Right atrium auricular region (tissue), 2 donors: ENCODE measurements around the gene ZNF554. TPM values are rescaled to one million over a fixed set of nuclear protein-coding genes. Genes with fewer than 3 reads are reported as not detected.

Experiments used
- DNase-seq: peaks from one replicate; pipeline ENCODE4 v3.0.0-alpha.2; 2019; ENCODE audit warnings: low spot score
- H3K27ac ChIP-seq, 2 donors: fragments of 200-600 bp; sonication (generic); 1 replicate in 1 of 2; 2 replicates in 1 of 2; pipeline ENCODE4 v1.5.1; 2016 to 2019
- H3K27me3 ChIP-seq, 2 donors: fragments of 200-600 bp; sonication (generic); one replicate each; pipeline versions ENCODE4 v1.5.1 to v1.6.0; 2017 to 2019
- H3K36me3 ChIP-seq: fragments of 200-600 bp; sonication (generic); one replicate; pipeline ENCODE4 v1.5.1; 2016
- H3K4me1 ChIP-seq, 2 donors: fragments of 200-600 bp; sonication (generic); one replicate each; pipeline versions ENCODE4 v1.5.1 to v1.6.0; 2017 to 2019
- H3K4me3 ChIP-seq, 2 donors: fragments of 200-600 bp; sonication (generic); 1 replicate in 1 of 2; 2 replicates in 1 of 2; pipeline ENCODE4 v1.5.1; 2017 to 2019; ENCODE audit warnings: mild to moderate bottlenecking in 1 of 2, moderate library complexity in 1 of 2
- H3K9me3 ChIP-seq, 2 donors: fragments of 200-600 bp; sonication (generic); one replicate each; pipeline ENCODE4 v1.5.1; 2019
- total RNA-seq, 2 donors: library from RNA; depleted of rRNA; stranded (reverse); fragments of >200 nt; gene quantifications; one replicate each; pipeline ENCODE4 v1.1.0, GENCODE V29; 2016
- TF ChIP-seq, protein P1 (sequence below), 2 donors: fragments of 200-600 bp; sonication (generic); IDR thresholded peaks; one replicate each; pipeline ENCODE4 v1.5.1; 2019; ENCODE audit warnings: antibody characterized with exemption in 2 of 2

ZNF554 gene
- total RNA-seq, 2 donors from 2014 or later: 3.5 to 6.0 TPM

DNA sequence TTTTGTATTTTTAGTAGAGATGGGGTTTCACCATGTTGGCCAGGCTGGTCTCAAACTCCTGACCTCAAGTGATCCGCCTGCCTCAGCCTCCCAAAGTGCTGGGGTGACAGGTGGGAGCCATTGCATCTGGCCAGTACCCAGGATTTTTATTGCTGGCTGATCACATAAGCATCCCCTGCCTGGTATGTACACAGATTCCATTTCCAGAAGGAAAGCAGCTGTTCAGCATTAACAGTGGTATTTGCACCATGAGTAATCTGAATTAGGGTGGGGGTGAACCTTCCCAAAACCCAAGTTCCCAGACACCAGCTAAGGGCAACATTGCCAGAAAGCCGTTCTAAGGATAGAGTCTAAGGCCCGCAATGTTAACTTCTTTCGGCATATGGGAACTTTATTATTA, 28.9 kb downstream of the ZNF554 start:
- Histone ChIP-seq H3K4me1 (peaks cover 0 to 9% of the 10 kb centered on the region in 2 donors), H3K36me3 (peaks cover 40% of the 10 kb centered on the region), H3K9me3 (peaks cover 22 to 57% of the 10 kb centered on the region in 2 donors), H3K27ac (no peak overlapping the region), H3K27me3 (no peaks in the 10 kb centered on the region), H3K4me3 (no peak overlapping the region)
- DNase-seq: no peak
- TF ChIP-seq, protein P1, sequence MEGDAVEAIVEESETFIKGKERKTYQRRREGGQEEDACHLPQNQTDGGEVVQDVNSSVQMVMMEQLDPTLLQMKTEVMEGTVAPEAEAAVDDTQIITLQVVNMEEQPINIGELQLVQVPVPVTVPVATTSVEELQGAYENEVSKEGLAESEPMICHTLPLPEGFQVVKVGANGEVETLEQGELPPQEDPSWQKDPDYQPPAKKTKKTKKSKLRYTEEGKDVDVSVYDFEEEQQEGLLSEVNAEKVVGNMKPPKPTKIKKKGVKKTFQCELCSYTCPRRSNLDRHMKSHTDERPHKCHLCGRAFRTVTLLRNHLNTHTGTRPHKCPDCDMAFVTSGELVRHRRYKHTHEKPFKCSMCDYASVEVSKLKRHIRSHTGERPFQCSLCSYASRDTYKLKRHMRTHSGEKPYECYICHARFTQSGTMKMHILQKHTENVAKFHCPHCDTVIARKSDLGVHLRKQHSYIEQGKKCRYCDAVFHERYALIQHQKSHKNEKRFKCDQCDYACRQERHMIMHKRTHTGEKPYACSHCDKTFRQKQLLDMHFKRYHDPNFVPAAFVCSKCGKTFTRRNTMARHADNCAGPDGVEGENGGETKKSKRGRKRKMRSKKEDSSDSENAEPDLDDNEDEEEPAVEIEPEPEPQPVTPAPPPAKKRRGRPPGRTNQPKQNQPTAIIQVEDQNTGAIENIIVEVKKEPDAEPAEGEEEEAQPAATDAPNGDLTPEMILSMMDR (IDR thresholded peaks at IDR 0.05): no peak

DNA sequence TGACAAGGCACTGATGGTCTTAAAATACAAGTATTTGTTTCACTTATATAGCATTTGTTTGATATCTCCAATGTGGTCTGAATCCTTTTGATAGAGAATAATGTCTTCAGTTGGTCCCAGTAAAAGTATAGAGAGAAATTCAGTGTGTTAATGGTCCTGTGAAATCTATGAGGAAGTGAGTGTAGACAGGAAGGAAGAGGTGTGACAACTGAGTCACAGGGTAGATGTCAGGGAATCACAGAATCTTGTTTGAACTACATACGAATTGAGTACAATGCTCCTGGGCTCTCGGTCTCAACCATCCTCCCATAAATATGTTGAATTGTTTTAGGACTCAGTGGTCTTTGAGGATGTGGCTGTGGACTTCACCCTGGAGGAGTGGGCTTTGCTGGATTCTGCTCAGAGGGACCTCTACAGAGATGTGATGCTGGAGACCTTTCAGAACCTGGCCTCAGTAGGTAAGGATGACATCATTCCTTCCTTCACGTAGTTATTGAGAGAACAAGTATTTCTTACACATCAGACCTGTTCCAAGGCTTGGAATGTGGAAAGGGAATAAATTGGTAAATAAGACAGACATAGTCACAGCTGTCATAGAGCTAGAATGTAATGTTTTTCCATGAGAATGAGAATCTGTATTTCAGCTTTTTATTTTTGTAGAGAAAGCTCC, 30.7 kb downstream of the ZNF554 start:
- TF ChIP-seq, protein P1 (IDR thresholded peaks at IDR 0.05): no peak
- Histone ChIP-seq H3K4me3 (no peak overlapping the region), H3K9me3 (peaks cover 24 to 75% of the 10 kb centered on the region in 2 donors), H3K27me3 (no peaks in the 10 kb centered on the region), H3K4me1 (peaks cover 0 to 9% of the 10 kb centered on the region in 2 donors), H3K36me3 (peaks cover 50% of the 10 kb centered on the region), H3K27ac (no peak overlapping the region)
- no peak for DNase-seq

DNA sequence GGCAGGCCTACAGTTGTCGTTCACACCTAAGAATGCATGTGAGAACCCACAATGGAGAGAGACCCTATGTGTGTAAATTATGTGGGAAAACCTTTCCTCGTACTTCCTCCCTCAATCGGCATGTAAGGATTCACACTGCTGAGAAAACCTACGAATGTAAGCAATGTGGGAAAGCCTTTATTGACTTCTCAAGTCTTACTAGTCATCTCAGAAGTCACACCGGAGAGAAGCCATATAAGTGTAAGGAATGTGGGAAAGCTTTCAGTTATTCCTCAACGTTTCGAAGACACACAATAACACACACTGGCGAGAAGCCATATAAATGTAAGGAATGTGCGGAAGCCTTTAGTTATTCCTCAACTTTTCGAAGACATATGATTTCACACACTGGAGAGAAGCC, 32.9 kb downstream of the ZNF554 start:
- DNase-seq: no peak
- Histone ChIP-seq H3K4me1 (no peaks in the 10 kb centered on the region), H3K36me3 (peaks cover 51% of the 10 kb centered on the region), H3K27ac (no peak overlapping the region), H3K27me3 (no peaks in the 10 kb centered on the region), H3K9me3 (peaks cover 33 to 97% of the 10 kb centered on the region in 2 donors), H3K4me3 (no peak overlapping the region)
- TF ChIP-seq, protein P1 (IDR thresholded peaks at IDR 0.05): no peak

DNA sequence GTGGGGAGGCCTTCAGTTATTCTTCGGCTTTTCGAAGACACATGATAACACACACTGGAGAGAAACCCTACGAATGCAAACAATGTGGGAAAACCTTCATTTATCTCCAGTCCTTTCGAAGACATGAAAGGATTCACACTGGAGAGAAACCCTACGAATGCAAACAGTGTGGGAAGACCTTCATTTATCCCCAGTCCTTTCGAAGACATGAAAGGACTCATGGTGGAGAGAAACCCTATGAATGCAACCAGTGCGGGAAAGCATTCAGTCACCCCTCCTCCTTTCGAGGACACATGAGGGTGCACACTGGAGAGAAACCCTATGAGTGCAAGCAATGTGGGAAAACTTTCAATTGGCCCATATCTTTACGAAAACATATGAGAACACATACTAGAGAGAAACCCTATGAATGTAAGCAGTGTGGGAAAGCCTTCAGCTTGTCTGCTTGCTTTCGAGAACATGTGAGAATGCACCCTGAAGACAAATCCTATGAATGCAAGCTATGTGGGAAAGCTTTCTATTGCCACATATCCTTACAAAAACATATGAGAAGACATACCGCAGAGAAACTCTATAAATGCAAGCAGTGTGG, 33.4 kb downstream of the ZNF554 start:
- Histone ChIP-seq H3K4me1 (no peaks in the 10 kb centered on the region), H3K27ac (no peak overlapping the region), H3K9me3 (peaks cover 38 to 100% of the 10 kb centered on the region in 2 donors), H3K27me3 (no peaks in the 10 kb centered on the region), H3K36me3 (peaks cover 51% of the 10 kb centered on the region), H3K4me3 (no peak overlapping the region)
- TF ChIP-seq, protein P1 (IDR thresholded peaks at IDR 0.05): no peak
- DNase-seq: no peak

DNA sequence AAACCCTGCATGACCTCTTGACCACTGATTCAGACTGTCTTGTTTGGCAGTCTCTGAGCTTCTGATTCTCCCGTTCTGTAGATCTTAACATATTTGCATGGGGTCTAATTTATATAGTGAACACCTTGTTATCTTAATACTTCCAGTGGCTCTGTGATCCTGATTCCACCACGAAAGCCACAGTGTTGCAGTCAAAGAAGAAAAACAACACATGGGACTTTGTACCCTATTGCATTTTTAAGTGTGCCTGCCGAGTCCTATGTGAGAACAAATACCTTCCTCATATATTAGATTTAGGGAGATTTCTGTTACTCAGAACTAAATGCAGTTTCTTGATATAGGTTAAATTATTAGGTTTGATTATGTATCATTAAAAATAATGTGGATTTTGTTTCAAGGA, 35.2 kb downstream of the ZNF554 start:
- H3K27ac ChIP-seq: no peak overlapping the region
- TF ChIP-seq, protein P1 (IDR thresholded peaks at IDR 0.05): no peak
- H3K36me3 ChIP-seq: peaks cover 51% of the 10 kb centered on the region
- H3K4me3 ChIP-seq: no peak overlapping the region
- no peaks in the 10 kb centered on the region for H3K27me3 ChIP-seq
- H3K9me3 ChIP-seq: peaks cover 41 to 96% of the 10 kb centered on the region in 2 donors
- H3K4me1 ChIP-seq: no peaks in the 10 kb centered on the region
- no peak for DNase-seq
